ENCODE results near the gene DNAH5.

The DNAH5 gene

GRCh38 chr5:13941468-13941867 is 3.0 kb downstream of the DNAH5 start:
- no peak for DNase-seq

- no peak for DNase-seq
These were observed 4.8 kb downstream of the DNAH5 start for GRCh38 chr5:13939638-13940037.

GRCh38 chr5:13934921-13935320 is 9.6 kb downstream of the DNAH5 start:
- no peak for DNase-seq

- DNase-seq, result no peak
These were observed 10.4 kb downstream of the DNAH5 start for GRCh38 chr5:13934125-13934524.

GRCh38 chr5:13932561-13932960 is 11.9 kb downstream of the DNAH5 start:
- no peak for DNase-seq

- DNase-seq, result no peak
These were observed 12.5 kb downstream of the DNAH5 start for GRCh38 chr5:13932011-13932410.

- DNase-seq, result no peak
These were observed 13.8 kb downstream of the DNAH5 start for GRCh38 chr5:13930541-13931171.

- no peak for DNase-seq
These were observed 17.8 kb downstream of the DNAH5 start for GRCh38 chr5:13926731-13927130.

- no peak for DNase-seq
These were observed 22.9 kb downstream of the DNAH5 start for GRCh38 chr5:13921578-13921977.

GRCh38 chr5:13919786-13920185 is 24.7 kb downstream of the DNAH5 start:
- no peak for DNase-seq

- DNase-seq, result no peak
These were observed 25.4 kb downstream of the DNAH5 start for GRCh38 chr5:13919087-13919486.

- DNase-seq, result no peak
These were observed 27.4 kb downstream of the DNAH5 start for GRCh38 chr5:13917061-13917460.

GRCh38 chr5:13913962-13914361 is 30.5 kb downstream of the DNAH5 start:
- DNase-seq, result no peak

- no peak for DNase-seq
These were observed 33.7 kb downstream of the DNAH5 start for GRCh38 chr5:13910637-13911288.

GRCh38 chr5:13910201-13910600 is 34.3 kb downstream of the DNAH5 start:
- DNase-seq, result no peak

GRCh38 chr5:13909271-13909670 is 35.2 kb downstream of the DNAH5 start:
- no peak for DNase-seq

GRCh38 chr5:13898569-13898968 is 45.9 kb downstream of the DNAH5 start:
- DNase-seq, result no peak

- no peak for DNase-seq
These were observed 66.1 kb downstream of the DNAH5 start for GRCh38 chr5:13878357-13878756.

- no peak for DNase-seq
These were observed 77.7 kb downstream of the DNAH5 start for GRCh38 chr5:13866792-13867191.

GRCh38 chr5:13865312-13865711 is 79.2 kb downstream of the DNAH5 start:
- no peak for DNase-seq

- DNase-seq, result no peak
These were observed 84.3 kb downstream of the DNAH5 start for GRCh38 chr5:13860146-13860545.

- DNase-seq, result no peak
These were observed 85.0 kb downstream of the DNAH5 start for GRCh38 chr5:13859270-13860065.

- no peak for DNase-seq
These were observed 101.2 kb downstream of the DNAH5 start for GRCh38 chr5:13843175-13843846.

GRCh38 chr5:13833440-13833839 is 111.0 kb downstream of the DNAH5 start:
- DNase-seq, result no peak
